PFSK-1 (cell line): ENCODE measurements around the gene C6orf62.
A peak's percentile ranks its signal among the peaks of the same experiment; 100 is the strongest.

Source experiments
- FOXP2 ChIP-seq: optimal IDR thresholded peaks from 2 replicates; pipeline ENCODE3; 2011; ENCODE audit warnings: borderline replicate concordance, control low read depth, inconsistent platforms; ENCODE audit not compliant: insufficient read depth; ENCODE audit errors: extremely low read length, extremely low read depth
- POLR2AphosphoS5 ChIP-seq: IDR thresholded peaks from 2 replicates; pipeline ENCODE4 v1.6.1; 2012; ENCODE audit warnings: low read depth, mild to moderate bottlenecking, control low read depth, low read length, moderate library complexity
- SIN3A ChIP-seq: IDR thresholded peaks from 2 replicates; pipeline ENCODE4 v1.6.1; 2012; ENCODE audit warnings: mild to moderate bottlenecking, low read length, moderate library complexity, borderline replicate concordance; ENCODE audit not compliant: insufficient read depth
- TAF1 ChIP-seq: IDR thresholded peaks from 2 replicates; pipeline ENCODE4 v1.6.1; 2012; ENCODE audit warnings: low read length, control low read depth, borderline replicate concordance; ENCODE audit not compliant: insufficient read depth
- TF ChIP-seq, protein P1 (sequence below), 2 experiments: IDR thresholded peaks; 2 replicates each; pipeline versions ENCODE4 v1.6.1 to v1.8.0; 2011 to 2012; ENCODE audit warnings: low read depth in 2 of 2, low read length in 2 of 2, control low read depth in 1 of 2, inconsistent platforms in 1 of 2, mild to moderate bottlenecking in 1 of 2, moderate library complexity in 1 of 2; ENCODE audit not compliant: insufficient read depth in 1 of 2

C6orf62 gene

DNA sequence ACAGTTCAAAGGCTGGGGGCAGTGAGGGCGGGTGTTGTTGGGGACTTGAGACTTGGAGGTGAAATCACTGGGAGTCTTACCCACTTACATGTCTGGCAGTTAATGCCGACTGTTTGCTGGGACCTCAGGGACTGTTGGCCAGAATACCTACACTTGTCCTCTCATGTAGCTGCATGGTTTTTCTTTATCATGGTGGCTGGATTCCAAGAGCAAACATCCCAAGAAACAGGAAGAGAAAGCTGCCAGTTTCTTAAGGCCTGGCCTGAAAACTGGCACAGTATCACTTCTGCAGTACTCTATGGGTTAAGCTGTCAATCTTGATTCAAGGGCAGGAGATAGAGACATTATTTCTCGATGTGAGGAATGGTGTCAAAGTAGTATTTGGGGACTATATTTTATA lies 19.8 kb upstream of the C6orf62 start:
- TF ChIP-seq, protein P1, sequence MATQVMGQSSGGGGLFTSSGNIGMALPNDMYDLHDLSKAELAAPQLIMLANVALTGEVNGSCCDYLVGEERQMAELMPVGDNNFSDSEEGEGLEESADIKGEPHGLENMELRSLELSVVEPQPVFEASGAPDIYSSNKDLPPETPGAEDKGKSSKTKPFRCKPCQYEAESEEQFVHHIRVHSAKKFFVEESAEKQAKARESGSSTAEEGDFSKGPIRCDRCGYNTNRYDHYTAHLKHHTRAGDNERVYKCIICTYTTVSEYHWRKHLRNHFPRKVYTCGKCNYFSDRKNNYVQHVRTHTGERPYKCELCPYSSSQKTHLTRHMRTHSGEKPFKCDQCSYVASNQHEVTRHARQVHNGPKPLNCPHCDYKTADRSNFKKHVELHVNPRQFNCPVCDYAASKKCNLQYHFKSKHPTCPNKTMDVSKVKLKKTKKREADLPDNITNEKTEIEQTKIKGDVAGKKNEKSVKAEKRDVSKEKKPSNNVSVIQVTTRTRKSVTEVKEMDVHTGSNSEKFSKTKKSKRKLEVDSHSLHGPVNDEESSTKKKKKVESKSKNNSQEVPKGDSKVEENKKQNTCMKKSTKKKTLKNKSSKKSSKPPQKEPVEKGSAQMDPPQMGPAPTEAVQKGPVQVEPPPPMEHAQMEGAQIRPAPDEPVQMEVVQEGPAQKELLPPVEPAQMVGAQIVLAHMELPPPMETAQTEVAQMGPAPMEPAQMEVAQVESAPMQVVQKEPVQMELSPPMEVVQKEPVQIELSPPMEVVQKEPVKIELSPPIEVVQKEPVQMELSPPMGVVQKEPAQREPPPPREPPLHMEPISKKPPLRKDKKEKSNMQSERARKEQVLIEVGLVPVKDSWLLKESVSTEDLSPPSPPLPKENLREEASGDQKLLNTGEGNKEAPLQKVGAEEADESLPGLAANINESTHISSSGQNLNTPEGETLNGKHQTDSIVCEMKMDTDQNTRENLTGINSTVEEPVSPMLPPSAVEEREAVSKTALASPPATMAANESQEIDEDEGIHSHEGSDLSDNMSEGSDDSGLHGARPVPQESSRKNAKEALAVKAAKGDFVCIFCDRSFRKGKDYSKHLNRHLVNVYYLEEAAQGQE (IDR thresholded peaks at IDR 0.05; ENCODE audit: insufficient read depth in 1 of 2, low read depth in 2 of 2, low read length in 2 of 2) = no peak
- TF ChIP-seq FOXP2 = no peak
- no peak for TF ChIP-seq POLR2AphosphoS5
- TF ChIP-seq TAF1 = no peak
- no peak for TF ChIP-seq SIN3A

DNA sequence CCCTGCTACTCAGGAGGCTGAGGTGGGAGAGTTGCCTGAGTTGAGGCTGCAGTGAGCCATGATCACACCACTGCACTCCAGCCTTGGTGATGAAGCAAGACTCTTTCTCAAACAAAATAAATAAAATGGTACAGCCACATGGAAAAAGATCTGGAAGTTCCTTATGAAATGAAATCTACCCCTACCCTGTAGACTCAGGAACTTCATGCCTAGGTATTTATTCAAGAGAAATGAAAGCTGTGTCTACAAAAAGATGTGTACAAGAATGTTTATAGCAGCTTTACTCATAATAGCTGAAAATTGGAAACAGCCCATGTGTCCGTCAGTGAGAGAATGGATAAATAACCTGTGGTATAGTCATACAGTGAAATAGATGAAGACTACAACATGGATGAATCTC lies 15.2 kb upstream of the C6orf62 start:
- TF ChIP-seq TAF1 = no peak
- no peak for TF ChIP-seq FOXP2
- no peak for TF ChIP-seq POLR2AphosphoS5
- no peak for TF ChIP-seq SIN3A
- TF ChIP-seq, protein P1 (IDR thresholded peaks at IDR 0.05; ENCODE audit: insufficient read depth in 1 of 2, low read depth in 2 of 2, low read length in 2 of 2) = no peak

DNA sequence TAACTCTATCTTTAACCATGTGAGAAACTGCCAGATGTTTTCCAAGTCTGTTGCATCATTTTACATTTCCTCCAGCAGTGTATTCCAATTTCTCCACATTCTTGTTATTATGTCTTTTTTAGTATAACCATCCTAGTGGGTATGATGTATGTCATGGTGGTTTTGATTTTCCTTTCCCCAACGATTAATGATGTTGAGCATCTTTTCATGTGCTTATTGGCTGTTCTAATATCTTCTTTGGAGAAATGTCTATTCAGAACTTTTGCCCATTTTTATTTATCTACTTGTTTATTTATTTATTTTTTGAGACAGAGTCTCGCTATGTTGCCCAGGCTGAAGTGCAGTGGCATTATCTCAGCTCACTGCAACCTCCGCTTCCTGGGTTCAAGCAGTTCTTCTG lies 4.3 kb upstream of the C6orf62 start:
- TF ChIP-seq TAF1 = no peak
- TF ChIP-seq, protein P1 (IDR thresholded peaks at IDR 0.05; ENCODE audit: insufficient read depth in 1 of 2, low read depth in 2 of 2, low read length in 2 of 2) = no peak
- TF ChIP-seq FOXP2 = no peak
- TF ChIP-seq SIN3A = no peak
- no peak for TF ChIP-seq POLR2AphosphoS5

DNA sequence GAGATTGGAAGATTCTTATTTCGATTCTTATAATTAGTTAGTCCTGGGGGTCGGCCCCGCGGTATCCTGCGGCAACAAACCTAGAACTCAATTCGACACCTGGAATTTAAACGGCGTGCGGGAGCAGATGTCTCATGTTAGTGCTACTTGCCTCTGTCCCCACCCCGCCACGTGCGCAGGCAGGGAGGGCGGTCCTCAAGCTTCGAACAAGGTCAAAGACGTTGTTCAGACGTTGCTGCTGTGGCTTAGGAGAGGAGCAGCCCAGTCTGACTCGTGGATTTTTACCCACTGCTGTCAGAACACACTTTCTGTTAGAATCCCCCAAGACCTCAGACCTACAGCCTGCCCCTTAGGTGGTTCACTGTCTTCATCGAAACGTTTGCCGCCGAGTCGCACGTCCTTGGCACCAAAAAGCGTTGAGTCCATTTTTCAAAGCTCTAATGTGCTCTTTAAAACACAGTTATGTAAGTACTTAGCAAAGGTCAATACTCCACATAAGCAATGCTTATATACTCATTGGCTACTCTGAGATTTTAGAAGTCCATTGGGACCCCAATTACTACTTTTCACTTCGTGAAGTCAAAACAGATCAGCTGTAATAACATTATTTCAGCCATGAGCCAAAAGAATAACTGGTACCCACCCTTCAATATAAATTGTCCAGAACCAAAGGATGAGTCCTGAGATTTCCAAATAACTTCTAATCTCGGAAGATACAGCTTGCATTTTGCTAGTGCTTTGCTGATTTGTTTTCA lies 2.7 kb upstream of the C6orf62 start:
- TF ChIP-seq TAF1 (no peak; the same call in 1 of the 2 replicates), SIN3A (peak; percentile 46; the same call in 1 of the 2 replicates), FOXP2 (no peak), POLR2AphosphoS5 (peak; percentile 90)
- TF ChIP-seq, protein P1 (IDR thresholded peaks at IDR 0.05; ENCODE audit: insufficient read depth in 1 of 2, low read depth in 2 of 2, low read length in 2 of 2) = 0 out of 4 replicates have a peak, but pooled peaks of 1 of the 2 experiments have one; percentile 34
